ENCODE data around the gene TIMM9.
"Not testable (repeated sequence)": the region's sequence is repeated elsewhere in the genome, so short reads cannot be mapped to it uniquely, and the experiment has no call there.

TIMM9 gene

GRCh38 chr14:58427281-58428117, at the start of gene TIMM9, which contains the start of gene KIAA0586:
Gene TIMM9, minus strand, starts transcription at chr14:58427531. Its CDS starts 15,586 bp downstream, at chr14:58411945.
Gene KIAA0586, plus strand, starts transcription at chr14:58427719. Its CDS starts 546 bp downstream, at chr14:58428265.
- DNase-seq (ENCODE audit: extremely low spot score, insufficient read length, low read depth), result peak; percentile 75
- FAIRE-seq, result peak; percentile 95

GRCh38 chr14:58476320-58476719, 49.0 kb upstream of the TIMM9 start:
- no peak for FAIRE-seq

GRCh38 chr14:58469309-58469708, 42.0 kb upstream of the TIMM9 start:
- no peak for FAIRE-seq

More at GRCh38 chr14:58476320-58476719, 49.0 kb upstream of the TIMM9 start:
- DNase-seq (ENCODE audit: extremely low spot score, insufficient read length, low read depth), result no peak

GRCh38 chr14:58467575-58467974, 40.2 kb upstream of the TIMM9 start:
- DNase-seq (ENCODE audit: extremely low spot score, insufficient read length, low read depth), result no peak
- FAIRE-seq, result no peak

More at GRCh38 chr14:58469309-58469708, 42.0 kb upstream of the TIMM9 start:
- no peak for DNase-seq (ENCODE audit: extremely low spot score, insufficient read length, low read depth)

- DNase-seq (ENCODE audit: extremely low spot score, insufficient read length, low read depth) (no peak), FAIRE-seq (no peak)
Observed at GRCh38 chr14:58466459-58466858, 39.1 kb upstream of the TIMM9 start.

- FAIRE-seq (no peak), DNase-seq (ENCODE audit: extremely low spot score, insufficient read length, low read depth) (no peak)
Observed at GRCh38 chr14:58465421-58465820, 38.1 kb upstream of the TIMM9 start.

- no peak for DNase-seq (ENCODE audit: extremely low spot score, insufficient read length, low read depth)
- FAIRE-seq, result no peak
Observed at GRCh38 chr14:58464652-58465051, 37.3 kb upstream of the TIMM9 start.

- FAIRE-seq, result no peak
Observed at GRCh38 chr14:58463147-58463546, 35.8 kb upstream of the TIMM9 start.

GRCh38 chr14:58460772-58461171, 33.4 kb upstream of the TIMM9 start:
- DNase-seq (ENCODE audit: extremely low spot score, insufficient read length, low read depth), result no peak
- no peak for FAIRE-seq

More at GRCh38 chr14:58463147-58463546, 35.8 kb upstream of the TIMM9 start:
- no peak for DNase-seq (ENCODE audit: extremely low spot score, insufficient read length, low read depth)

- DNase-seq (ENCODE audit: extremely low spot score, insufficient read length, low read depth), result no peak
- FAIRE-seq, result no peak
Observed at GRCh38 chr14:58455593-58456265, 28.4 kb upstream of the TIMM9 start.

GRCh38 chr14:58444627-58445026, 17.3 kb upstream of the TIMM9 start:
- DNase-seq (ENCODE audit: extremely low spot score, insufficient read length, low read depth) (no peak), FAIRE-seq (no peak)

- DNase-seq (ENCODE audit: extremely low spot score, insufficient read length, low read depth), result no peak
- FAIRE-seq, result no peak
Observed at GRCh38 chr14:58439476-58439875, 12.1 kb upstream of the TIMM9 start.

GRCh38 chr14:58430156-58430555, 2.8 kb upstream of the TIMM9 start:
- no peak for DNase-seq (ENCODE audit: extremely low spot score, insufficient read length, low read depth)
- FAIRE-seq, result no peak

GRCh38 chr14:58428118-58428683, 870 bp upstream of the TIMM9 start:
- DNase-seq (ENCODE audit: extremely low spot score, insufficient read length, low read depth) (no peak), FAIRE-seq (peak; percentile 15)

- FAIRE-seq (no peak), DNase-seq (ENCODE audit: extremely low spot score, insufficient read length, low read depth) (peak; percentile 38)
Observed at GRCh38 chr14:58426670-58427280, 556 bp downstream of the TIMM9 start.

GRCh38 chr14:58416934-58417333, 10.4 kb downstream of the TIMM9 start:
- not testable (repeated sequence) for DNase-seq (ENCODE audit: extremely low spot score, insufficient read length, low read depth); FAIRE-seq

- no peak for DNase-seq (ENCODE audit: extremely low spot score, insufficient read length, low read depth)
- FAIRE-seq, result no peak
Observed at GRCh38 chr14:58415636-58416547, 11.4 kb downstream of the TIMM9 start.

- FAIRE-seq, result no peak
- DNase-seq (ENCODE audit: extremely low spot score, insufficient read length, low read depth), result no peak
Observed at GRCh38 chr14:58414845-58415244, 12.5 kb downstream of the TIMM9 start.

- DNase-seq (ENCODE audit: extremely low spot score, insufficient read length, low read depth) (no peak), FAIRE-seq (no peak)
Observed at GRCh38 chr14:58408681-58409215, 18.6 kb downstream of the TIMM9 start.
